Breast epithelium (tissue), 4 donors: ENCODE data around the gene MMD2. TPM values are rescaled to one million over a fixed set of nuclear protein-coding genes. Genes with fewer than 3 reads are reported as not detected.

ENCODE experiments used
- DNase-seq, 2 donors: peaks; one replicate each; pipeline ENCODE4 v3.0.0-alpha.2; 2019; ENCODE audit warnings: low spot score in 2 of 2
- H3K27ac ChIP-seq, 2 donors: fragments of 200-600 bp; sonication (generic) in 1 of 2; one replicate each; pipeline ENCODE4 v1.5.1; 2016 to 2019; ENCODE audit warnings: mild to moderate bottlenecking in 1 of 2
- H3K27me3 ChIP-seq, 2 donors: fragments of 200-600 bp; sonication (generic) in 1 of 2; one replicate each; pipeline versions ENCODE4 v1.5.1 to v1.6.0; 2017 to 2019; ENCODE audit warnings: control low read depth in 1 of 2, mild to moderate bottlenecking in 1 of 2
- H3K36me3 ChIP-seq: fragments of 200-600 bp; one replicate; pipeline ENCODE4 v1.5.1; 2019
- H3K4me1 ChIP-seq, 2 donors: fragments of 200-600 bp; sonication (generic); one replicate each; pipeline ENCODE4 v1.5.1; 2016 to 2019; ENCODE audit warnings: control low read depth in 1 of 2
- H3K4me3 ChIP-seq, 3 donors: fragments of 200-600 bp; sonication (generic); 1 replicate in 2 of 3; 2 replicates in 1 of 3; pipeline ENCODE4 v1.5.1; 2016 to 2019; ENCODE audit warnings: mild to moderate bottlenecking in 3 of 3, moderate library complexity in 2 of 3
- H3K9me3 ChIP-seq, 2 donors: fragments of 200-600 bp; sonication (generic) in 1 of 2; one replicate each; pipeline ENCODE4 v1.5.1; 2016 to 2019; ENCODE audit warnings: control low read depth in 1 of 2
- CTCF ChIP-seq, 3 donors: fragments of 450-650 bp; IDR thresholded peaks; one replicate each; pipeline ENCODE4 v1.5.1; 2016 to 2017; ENCODE audit warnings: antibody characterized with exemption in 3 of 3, mild to moderate bottlenecking in 3 of 3, moderate library complexity in 3 of 3
- POLR2A ChIP-seq: fragments of 450-650 bp; IDR thresholded peaks from one replicate; pipeline ENCODE4 v1.6.1; 2016; ENCODE audit warnings: antibody characterized with exemption, mild to moderate bottlenecking, moderate library complexity
- POLR2AphosphoS5 ChIP-seq, 3 donors: sonication (generic); formaldehyde crosslinking; IDR thresholded peaks; one replicate each; pipeline ENCODE4 v1.6.1; 2017; ENCODE audit warnings: antibody characterized with exemption in 3 of 3
- intact Hi-C: fragments of 100-400 bp; cut with DNase I; formaldehyde crosslinking; loops from one replicate; pipeline ENCODE4 v1.15.1; 2023; ENCODE audit warnings: low total_unique reads
- total RNA-seq, 3 donors: library from RNA; depleted of rRNA; stranded (reverse); fragments of >200 nt; gene quantifications; one replicate each; pipeline ENCODE4 v1.1.0, GENCODE V29; 2016

MMD2 gene
- total RNA-seq, 3 donors from 2014 or later = not detected

GRCh38 chr7:4856336-4857057 lies 102.5 kb downstream of the MMD2 start:
- Histone ChIP-seq H3K4me1 (no peaks in the 10 kb centered on the region), H3K27ac (no peak overlapping the region), H3K36me3 (no peaks in the 10 kb centered on the region), H3K4me3 (no peak overlapping the region), H3K27me3 (peaks cover 0 to 5% of the 10 kb centered on the region in 2 donors), H3K9me3 (peaks cover 2 to 6% of the 10 kb centered on the region in 2 donors)
- intact Hi-C loops = no loop called here
- TF ChIP-seq POLR2A (no peak), POLR2AphosphoS5 (IDR thresholded peaks at IDR 0.05) (no peak), CTCF (IDR thresholded peaks at IDR 0.05) (no peak)
- DNase-seq = no peak

Other genes starting within 250 kb of the MMD2 start
- gene AP5Z1, start 183.6 kb downstream of the MMD2 start, total RNA-seq = 10 to 100 TPM; 20.0 to 25.9 (median 23.3) TPM
- gene PAPOLB, start 97.2 kb downstream of the MMD2 start, total RNA-seq = under 1 TPM; 0.15 to 0.48 (median 0.33) TPM
- gene RADIL, start 75.5 kb downstream of the MMD2 start, total RNA-seq = 1 to 10 TPM; 4.4 to 8.5 (median 5.9) TPM
- gene RBAK, start 86.7 kb upstream of the MMD2 start, total RNA-seq = 10 to 100 TPM; 10.2 to 17.0 (median 12.8) TPM
- gene WIPI2, start 231.0 kb upstream of the MMD2 start, total RNA-seq = 10 to 100 TPM; 55.7 to 69.8 (median 56.0) TPM